ENCODE measurements around the gene MRC2.

MRC2 gene

DNA sequence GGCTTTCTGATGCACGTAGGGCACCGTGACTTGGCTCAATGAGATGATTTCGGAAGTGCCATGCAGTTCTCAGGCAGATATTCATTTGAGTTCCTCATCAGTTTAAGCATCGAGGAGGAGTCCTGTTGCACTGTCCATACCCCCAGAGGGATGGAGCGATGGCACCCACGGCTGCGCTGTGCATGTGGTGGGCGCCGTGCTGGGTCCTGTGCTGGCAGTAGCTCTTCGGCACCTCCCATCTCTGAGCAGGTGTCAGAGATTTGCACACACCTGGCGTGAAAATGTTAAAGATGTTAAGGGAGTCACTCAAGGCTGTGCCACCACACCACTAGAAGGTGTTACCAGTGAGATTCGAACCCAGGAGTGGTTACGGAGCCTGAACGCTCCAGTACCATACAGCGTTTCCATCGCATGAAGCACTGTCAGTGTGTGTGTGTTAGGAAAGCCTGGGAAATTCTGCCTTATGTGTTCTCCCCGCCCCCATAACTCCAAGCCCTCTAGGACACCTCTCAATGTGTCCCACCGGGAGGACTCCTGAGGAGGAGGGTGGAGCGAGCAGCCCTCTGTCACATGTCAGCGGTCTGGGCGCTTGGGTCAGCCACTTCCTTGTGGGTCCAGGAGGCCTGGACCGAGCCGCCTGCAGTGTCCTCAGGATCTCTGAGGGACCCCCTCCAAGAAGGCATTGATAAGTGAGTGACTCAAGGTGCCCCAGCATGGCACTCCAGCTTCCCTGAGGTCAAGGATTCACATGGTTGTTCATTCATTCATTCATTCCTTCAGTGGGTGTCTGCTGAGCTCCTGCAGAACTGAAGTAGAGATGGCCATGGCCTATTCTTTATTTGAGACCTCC lies 3.8 kb downstream of the MRC2 start:
- DNase-seq (ENCODE audit: low read depth) = no peak
- H3K4me3 ChIP-seq (ENCODE audit: low read depth, low read length) = no peak overlapping the region

GRCh38 chr17:62631936-62632924 lies 4.8 kb downstream of the MRC2 start:
- no peak overlapping the region for H3K4me3 ChIP-seq (ENCODE audit: low read depth, low read length)

DNA sequence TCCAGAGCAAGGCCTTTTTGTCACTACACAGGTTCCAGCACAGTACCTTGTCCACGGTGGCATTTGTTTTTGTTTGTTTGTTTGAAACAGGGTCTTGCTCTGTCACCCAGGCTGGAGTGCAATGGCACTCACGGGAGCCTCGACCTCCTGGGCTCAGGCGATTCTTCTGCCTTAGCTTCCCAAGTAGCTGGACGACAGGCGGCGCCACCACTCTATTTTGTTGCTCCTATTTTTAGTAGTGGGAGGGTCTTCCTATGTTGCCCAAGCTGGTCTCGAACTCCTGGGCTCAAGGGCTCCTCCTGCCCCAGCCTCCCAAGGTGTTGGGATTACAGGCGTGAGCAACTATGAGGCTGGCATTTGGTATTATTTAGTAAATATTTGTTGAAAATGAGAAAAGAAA lies 10.3 kb downstream of the MRC2 start:
- DNase-seq (ENCODE audit: low read depth) = no peak
- no peak overlapping the region for H3K4me3 ChIP-seq (ENCODE audit: low read depth, low read length)

More at GRCh38 chr17:62631936-62632924, 4.8 kb downstream of the MRC2 start:
- no peak for DNase-seq (ENCODE audit: low read depth)

DNA sequence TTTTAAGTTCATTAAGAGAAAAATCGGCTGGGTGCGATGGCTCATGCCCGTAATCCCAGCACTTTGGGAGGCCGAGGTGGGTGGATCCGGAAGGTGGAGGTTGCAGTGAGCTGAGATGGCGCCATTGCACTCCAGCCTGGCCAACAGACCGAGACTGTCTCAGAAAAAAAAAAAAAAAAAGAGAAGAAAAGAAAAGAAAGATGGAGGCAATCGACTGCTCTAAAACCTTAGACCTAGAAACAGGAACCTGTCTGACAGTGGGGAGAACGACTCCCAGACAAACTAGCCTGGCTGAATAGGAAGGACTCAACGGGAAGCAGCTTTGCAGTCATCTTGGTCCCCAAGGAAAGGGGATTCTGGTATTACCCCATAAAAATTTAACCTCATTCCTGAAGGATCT lies 13.7 kb downstream of the MRC2 start:
- no peak overlapping the region for H3K4me3 ChIP-seq (ENCODE audit: low read depth, low read length)
- DNase-seq (ENCODE audit: low read depth) = no peak

DNA sequence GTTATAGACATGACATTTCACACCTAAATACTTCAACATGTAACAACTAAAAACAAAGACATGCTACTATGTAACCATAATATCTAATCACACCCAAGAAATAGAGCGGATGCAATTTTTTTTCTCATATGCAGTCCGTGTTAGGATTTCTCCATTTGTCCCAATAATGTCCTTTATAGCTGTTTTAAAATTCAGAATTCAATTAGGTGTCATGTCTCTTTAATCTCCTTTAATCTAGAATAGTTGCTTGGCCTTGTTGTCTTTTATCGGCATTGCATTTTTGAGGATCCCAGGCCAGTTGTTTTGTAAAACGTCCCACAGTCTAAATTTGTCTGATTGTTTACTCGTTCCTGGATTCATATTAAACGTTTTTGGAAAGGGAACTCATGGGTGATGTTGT lies 14.5 kb downstream of the MRC2 start:
- H3K4me3 ChIP-seq (ENCODE audit: low read depth, low read length) = no peak overlapping the region
- no peak for DNase-seq (ENCODE audit: low read depth)

DNA sequence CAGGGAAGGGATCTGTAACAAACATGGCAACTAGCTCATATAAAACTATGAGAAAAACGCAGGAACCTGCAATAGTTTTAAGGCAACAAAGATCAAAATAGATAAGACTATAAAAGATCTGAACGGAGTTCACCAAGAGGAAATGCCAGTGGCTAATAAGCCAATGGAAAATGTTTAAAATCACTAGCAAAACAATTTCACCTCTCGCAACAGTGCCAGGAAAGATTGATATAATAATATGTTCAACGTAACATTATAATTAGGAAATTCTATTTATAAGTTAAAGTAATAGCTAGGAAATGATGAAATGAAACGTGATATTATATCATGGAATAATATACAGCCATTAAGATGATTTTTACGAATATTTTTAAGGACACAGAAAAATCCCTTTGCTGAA lies 16.0 kb downstream of the MRC2 start:
- DNase-seq (ENCODE audit: low read depth) = no peak

DNA sequence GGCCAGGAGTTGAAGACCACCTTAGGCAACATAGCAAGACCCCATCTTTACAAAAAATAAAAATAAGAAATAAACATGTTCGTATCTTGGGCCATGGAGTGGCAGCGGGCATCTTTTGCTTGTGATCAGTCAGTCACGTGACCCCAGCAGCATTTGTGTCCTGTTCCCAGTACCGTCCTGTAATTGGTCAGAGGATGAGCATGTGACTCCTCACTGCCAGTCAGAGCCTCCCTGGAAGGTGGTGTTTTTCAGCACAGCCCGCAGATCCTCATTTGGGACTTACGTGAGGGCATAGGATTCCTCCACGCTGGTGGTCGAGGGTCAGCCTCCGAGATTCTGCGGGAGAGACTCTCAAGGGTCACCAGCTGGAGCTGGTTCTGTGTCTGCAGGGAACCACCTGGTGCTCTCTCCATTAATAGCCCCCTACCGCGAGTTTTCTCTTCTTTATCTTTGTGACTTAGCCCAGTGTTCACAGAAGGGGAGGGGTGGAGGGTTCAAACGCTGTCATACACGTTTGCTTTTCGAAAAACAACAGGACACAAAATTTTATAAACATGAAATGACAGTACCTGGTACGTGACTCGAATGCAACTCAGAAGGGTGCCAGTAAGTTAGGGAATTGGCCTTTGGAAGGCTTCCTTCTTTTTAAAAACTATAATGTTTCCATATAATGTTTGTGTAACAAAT lies 17.2 kb downstream of the MRC2 start:
- H3K4me3 ChIP-seq (ENCODE audit: low read depth, low read length) = no peak overlapping the region

More for the DNA sequence above, 16.0 kb downstream of the MRC2 start:
- no peak overlapping the region for H3K4me3 ChIP-seq (ENCODE audit: low read depth, low read length)

GRCh38 chr17:62648251-62648955 lies 20.9 kb downstream of the MRC2 start:
- DNase-seq (ENCODE audit: low read depth) = no peak
- H3K4me3 ChIP-seq (ENCODE audit: low read depth, low read length) = no peak overlapping the region

More for the DNA sequence above, 17.2 kb downstream of the MRC2 start:
- no peak for DNase-seq (ENCODE audit: low read depth)

DNA sequence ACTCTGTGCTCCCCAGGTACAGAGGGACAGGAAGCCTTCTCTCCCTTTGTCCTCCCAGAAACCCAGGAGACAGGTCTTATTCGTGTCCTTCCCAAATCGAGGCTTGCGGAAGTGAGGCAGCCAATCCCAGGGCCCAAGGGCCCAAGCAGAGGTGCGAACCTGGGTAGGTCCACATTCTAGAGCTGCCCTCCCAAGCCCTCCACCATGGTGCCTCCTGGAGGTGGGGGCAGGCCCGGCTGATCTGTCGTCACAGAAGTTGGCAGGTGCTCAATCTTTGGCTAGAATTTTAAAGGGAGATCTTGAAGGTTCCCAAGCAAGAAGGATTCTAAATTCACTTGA lies 21.5 kb downstream of the MRC2 start:
- DNase-seq (ENCODE audit: low read depth) = no peak
- no peak overlapping the region for H3K4me3 ChIP-seq (ENCODE audit: low read depth, low read length)

DNA sequence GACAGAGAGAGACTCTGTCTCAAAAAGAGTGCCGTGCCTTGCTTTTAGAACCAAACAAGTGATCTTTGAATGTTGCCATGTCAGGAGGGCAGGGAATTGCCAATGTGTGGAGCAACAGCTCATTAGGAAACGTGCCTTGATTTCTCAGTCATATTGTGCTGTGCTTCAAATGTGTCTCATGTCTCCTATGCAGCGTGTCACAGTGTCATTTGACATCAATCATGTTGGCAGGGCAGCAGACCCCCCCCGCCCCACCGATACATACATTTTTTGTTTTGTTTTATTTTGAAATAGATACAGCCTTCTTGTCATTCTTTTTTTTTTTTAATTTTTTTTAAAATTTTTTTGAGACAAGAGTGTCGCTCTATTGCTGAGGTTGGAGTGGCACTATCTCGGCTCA lies 22.1 kb downstream of the MRC2 start:
- no peak overlapping the region for H3K4me3 ChIP-seq (ENCODE audit: low read depth, low read length)
- DNase-seq (ENCODE audit: low read depth) = no peak

DNA sequence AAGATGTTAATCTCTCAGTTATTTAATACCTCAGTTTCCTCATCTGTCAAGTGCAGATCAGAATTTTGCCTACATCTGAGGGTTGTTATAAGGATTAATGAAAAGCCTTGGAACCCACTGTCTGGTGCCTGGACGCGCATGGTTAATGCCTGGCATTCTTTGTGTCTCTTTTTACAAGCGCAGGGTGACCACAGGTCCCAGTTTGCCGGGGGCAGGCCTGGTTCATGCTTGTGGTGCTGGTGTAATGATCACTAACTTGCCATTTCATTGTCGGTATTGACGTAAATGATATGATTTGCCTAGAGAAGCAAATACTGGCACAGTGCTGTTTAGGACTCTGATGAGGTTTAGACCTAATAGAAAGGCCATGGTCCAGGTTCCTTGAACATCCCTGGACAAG lies 23.1 kb downstream of the MRC2 start:
- H3K4me3 ChIP-seq (ENCODE audit: low read depth, low read length) = no peak overlapping the region
- no peak for DNase-seq (ENCODE audit: low read depth)

- no peak for DNase-seq (ENCODE audit: low read depth)
- H3K4me3 ChIP-seq (ENCODE audit: low read depth, low read length) = peak overlapping the region; percentile 31
These were observed 25.0 kb downstream of the MRC2 start for GRCh38 chr17:62652251-62653001.

DNA sequence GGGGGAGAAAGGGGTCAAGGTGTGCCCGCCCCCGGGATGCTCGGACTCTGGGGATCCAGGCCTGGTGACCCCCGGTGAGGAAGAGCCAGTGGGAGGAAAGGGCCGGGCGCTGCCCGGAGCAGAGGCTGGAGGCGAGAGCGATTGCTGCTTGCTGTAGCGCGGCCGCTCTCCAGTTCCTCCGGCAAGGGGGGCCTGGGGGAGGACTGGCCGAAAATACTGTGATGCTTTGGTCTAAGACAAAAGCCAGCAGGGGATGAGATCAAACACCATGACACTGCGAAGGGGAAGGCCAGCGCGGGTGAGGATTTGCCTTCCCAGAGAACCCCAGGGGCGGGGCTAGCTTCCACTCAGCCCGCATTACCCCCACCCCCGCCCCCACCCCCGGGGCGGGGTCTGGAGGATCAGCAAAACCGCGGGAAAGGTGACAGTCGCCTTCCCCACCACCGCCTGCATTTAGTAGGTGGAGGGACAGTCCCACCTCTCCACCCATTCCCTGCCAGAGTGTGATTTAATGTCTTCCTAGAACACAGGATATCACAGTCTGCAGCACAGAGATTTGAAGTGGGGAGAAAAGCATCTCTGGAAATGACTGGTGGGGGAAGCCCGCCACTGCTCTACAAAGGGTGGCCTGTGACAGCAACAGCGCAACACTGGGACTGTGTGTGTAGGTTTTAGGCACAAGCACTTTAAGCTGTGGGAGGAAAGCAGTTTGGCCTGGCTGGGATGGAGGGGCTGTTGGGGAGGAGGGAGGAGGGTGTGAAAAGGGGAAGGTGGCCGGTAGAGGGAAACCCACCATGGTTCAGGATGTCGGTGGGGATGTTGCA lies 25.7 kb downstream of the MRC2 start:
- DNase-seq (ENCODE audit: low read depth) = no peak
- peak overlapping the region; percentile 31 for H3K4me3 ChIP-seq (ENCODE audit: low read depth, low read length)

- no peak overlapping the region for H3K4me3 ChIP-seq (ENCODE audit: low read depth, low read length)
- peak; percentile 48 for DNase-seq (ENCODE audit: low read depth)
These were observed 26.6 kb downstream of the MRC2 start for GRCh38 chr17:62653826-62654761.

- no peak for DNase-seq (ENCODE audit: low read depth)
- H3K4me3 ChIP-seq (ENCODE audit: low read depth, low read length) = no peak overlapping the region
These were observed 28.2 kb downstream of the MRC2 start for GRCh38 chr17:62655656-62656055.

- H3K4me3 ChIP-seq (ENCODE audit: low read depth, low read length) = no peak overlapping the region
- DNase-seq (ENCODE audit: low read depth) = no peak
These were observed 29.0 kb downstream of the MRC2 start for GRCh38 chr17:62656446-62656845.

GRCh38 chr17:62657145-62657665 lies 29.7 kb downstream of the MRC2 start:
- no peak overlapping the region for H3K4me3 ChIP-seq (ENCODE audit: low read depth, low read length)
- DNase-seq (ENCODE audit: low read depth) = no peak

All from skeletal muscle cell (primary cell).